ENCODE results near the gene BUB1B. TPM values are rescaled to one million over a fixed set of nuclear protein-coding genes. Genes with fewer than 3 reads are reported as not detected.
"Not testable (repeated sequence)": the region's sequence is repeated elsewhere in the genome, so short reads cannot be mapped to it uniquely, and the experiment has no call there.

The BUB1B gene
- total RNA-seq, 3 donors from 2014 or later (not counting 1 experiment from before 2014, with no cell fraction given): 0.75 to 2.4 (median 1.9) TPM

DNA sequence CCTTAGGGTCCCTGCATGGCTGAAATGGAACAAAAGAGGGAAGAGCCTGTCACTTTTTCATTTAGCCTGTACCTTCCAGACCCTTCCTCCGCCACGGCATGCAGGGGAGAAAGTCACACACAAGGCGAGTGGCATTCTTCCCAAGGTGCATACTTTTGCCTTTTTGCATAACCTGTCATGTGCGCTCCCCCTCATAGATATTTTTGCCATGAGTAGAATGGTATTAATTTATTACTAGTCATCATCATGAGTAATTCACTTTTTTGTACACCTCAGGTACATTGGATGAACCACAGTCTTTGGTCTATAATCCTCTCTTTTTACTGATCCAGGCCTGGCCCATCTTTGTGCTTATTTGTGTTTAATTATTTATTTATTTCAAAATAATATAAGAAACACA, 8.9 kb upstream of the BUB1B start:
- DNase-seq (no peak), ATAC-seq (no peak)
- Histone ChIP-seq H3K27ac (ENCODE audit: low read length) (no peak overlapping the region), H3K9me3 (ENCODE audit: control insufficient read depth, insufficient read depth, low read length) (no peaks in the 10 kb centered on the region), H3K4me1 (ENCODE audit: control insufficient read depth, insufficient read depth, low read length) (no peaks in the 10 kb centered on the region), H3K36me3 (ENCODE audit: control insufficient read depth, insufficient read depth, low read length) (no peaks in the 10 kb centered on the region), H3K4me3 (ENCODE audit: low read length) (no peak overlapping the region), H3K27me3 (ENCODE audit: control insufficient read depth, insufficient read depth, low read length) (no peaks in the 10 kb centered on the region)
- Mint-ChIP-seq H3K27me3 (ENCODE audit: low read depth in 2 of 2) (peaks cover 10 to 17% of the 10 kb centered on the region in 2 donors), H3K36me3 (no peaks in the 10 kb centered on the region), H3K9me3 (no peaks in the 10 kb centered on the region), H3K27ac (no peak overlapping the region), H3K4me3 (no peak overlapping the region), H3K4me1 (no peaks in the 10 kb centered on the region)
- 100% methylated on average over 3 of the region's 4 CpGs for WGBS (ENCODE audit: insufficient coverage)
- intact Hi-C loops (cut with micrococcal nuclease): no loop called here
- no peak for TF ChIP-seq CTCF (IDR thresholded peaks at IDR 0.05)

DNA sequence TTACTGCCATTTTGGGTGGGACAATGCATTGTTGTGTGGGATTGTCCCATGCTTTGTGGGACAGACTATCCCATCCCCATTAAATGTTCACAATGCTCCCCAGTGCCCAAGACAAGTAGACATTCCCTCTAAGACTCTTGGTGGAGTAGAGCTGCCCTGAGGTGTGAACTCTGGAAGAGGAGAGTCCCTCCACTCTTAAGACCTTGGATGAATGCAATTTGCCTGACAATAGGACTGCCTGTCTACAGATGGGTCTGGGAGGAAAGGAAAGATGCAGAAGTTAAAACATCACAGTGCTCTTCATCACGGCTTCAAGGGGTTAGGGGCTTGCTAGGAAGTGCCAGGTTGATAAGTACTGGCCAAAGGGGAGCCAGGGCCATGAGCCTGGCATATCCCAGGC, 6.0 kb upstream of the BUB1B start:
- H3K27me3 ChIP-seq (ENCODE audit: control insufficient read depth, insufficient read depth, low read length); H3K9me3 Mint-ChIP-seq; intact Hi-C loops (cut with micrococcal nuclease); H3K4me1 Mint-ChIP-seq; H3K4me1 ChIP-seq (ENCODE audit: control insufficient read depth, insufficient read depth, low read length); H3K36me3 ChIP-seq (ENCODE audit: control insufficient read depth, insufficient read depth, low read length); H3K36me3 Mint-ChIP-seq; H3K4me3 Mint-ChIP-seq; DNase-seq; ATAC-seq; H3K27ac ChIP-seq (ENCODE audit: low read length); H3K4me3 ChIP-seq (ENCODE audit: low read length); H3K27ac Mint-ChIP-seq; H3K9me3 ChIP-seq (ENCODE audit: control insufficient read depth, insufficient read depth, low read length): not testable (repeated sequence)
- WGBS (ENCODE audit: insufficient coverage): no CpG with 5 or more reads among the region's 1 CpG
- H3K27me3 Mint-ChIP-seq (ENCODE audit: low read depth in 2 of 2): peaks cover 5 to 15% of the 10 kb centered on the region in 2 donors

DNA sequence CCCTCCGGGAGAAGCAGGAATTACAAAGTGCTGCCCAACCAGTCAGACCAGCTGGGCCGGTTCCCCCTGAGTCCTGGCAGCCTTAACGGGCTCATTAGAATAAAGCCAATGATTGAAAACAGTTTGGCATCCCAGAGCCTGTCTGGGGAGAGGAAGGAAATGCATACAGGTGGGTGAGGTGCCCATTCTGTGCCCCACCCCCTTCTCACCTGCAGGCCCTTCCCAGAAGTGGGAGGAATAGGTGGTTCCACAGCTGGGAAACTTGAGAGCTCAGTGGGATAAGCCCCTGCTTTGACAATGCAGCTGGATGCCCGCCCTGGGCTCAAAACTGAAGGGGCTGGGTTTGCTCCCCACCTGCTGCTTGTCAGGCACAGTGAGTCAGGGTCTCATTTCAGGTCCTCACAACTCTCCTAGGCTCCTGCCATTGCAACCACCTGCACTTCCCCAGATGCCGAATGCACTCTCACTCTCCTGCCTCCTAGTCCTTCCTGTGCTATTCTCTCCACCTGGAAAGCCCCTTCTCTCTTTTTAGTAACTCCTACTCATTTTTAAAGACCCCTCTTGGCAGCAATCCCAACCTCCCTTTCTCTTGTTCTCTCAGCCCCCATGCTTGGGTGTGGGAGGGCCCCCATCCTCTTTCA, 5.5 kb upstream of the BUB1B start:
- Histone ChIP-seq H3K27me3 (ENCODE audit: control insufficient read depth, insufficient read depth, low read length) (no peaks in the 10 kb centered on the region), H3K27ac (ENCODE audit: low read length) (no peak overlapping the region), H3K9me3 (ENCODE audit: control insufficient read depth, insufficient read depth, low read length) (no peaks in the 10 kb centered on the region), H3K36me3 (ENCODE audit: control insufficient read depth, insufficient read depth, low read length) (no peaks in the 10 kb centered on the region), H3K4me1 (ENCODE audit: control insufficient read depth, insufficient read depth, low read length) (peaks cover under 1% of the 10 kb centered on the region), H3K4me3 (ENCODE audit: low read length) (no peak overlapping the region)
- DNase-seq: no peak
- Mint-ChIP-seq H3K4me3 (no peak overlapping the region), H3K27me3 (ENCODE audit: low read depth in 2 of 2) (peaks cover 0 to 15% of the 10 kb centered on the region in 2 donors), H3K4me1 (no peaks in the 10 kb centered on the region), H3K36me3 (no peaks in the 10 kb centered on the region), H3K27ac (peak overlapping the region in 1 of 2 donors; percentile 30), H3K9me3 (no peaks in the 10 kb centered on the region)
- 86% methylated on average over 4 of the region's 5 CpGs for WGBS (ENCODE audit: insufficient coverage)
- TF ChIP-seq CTCF (IDR thresholded peaks at IDR 0.05): no peak
- ATAC-seq: no peak
- intact Hi-C loops (cut with micrococcal nuclease): no loop called here

DNA sequence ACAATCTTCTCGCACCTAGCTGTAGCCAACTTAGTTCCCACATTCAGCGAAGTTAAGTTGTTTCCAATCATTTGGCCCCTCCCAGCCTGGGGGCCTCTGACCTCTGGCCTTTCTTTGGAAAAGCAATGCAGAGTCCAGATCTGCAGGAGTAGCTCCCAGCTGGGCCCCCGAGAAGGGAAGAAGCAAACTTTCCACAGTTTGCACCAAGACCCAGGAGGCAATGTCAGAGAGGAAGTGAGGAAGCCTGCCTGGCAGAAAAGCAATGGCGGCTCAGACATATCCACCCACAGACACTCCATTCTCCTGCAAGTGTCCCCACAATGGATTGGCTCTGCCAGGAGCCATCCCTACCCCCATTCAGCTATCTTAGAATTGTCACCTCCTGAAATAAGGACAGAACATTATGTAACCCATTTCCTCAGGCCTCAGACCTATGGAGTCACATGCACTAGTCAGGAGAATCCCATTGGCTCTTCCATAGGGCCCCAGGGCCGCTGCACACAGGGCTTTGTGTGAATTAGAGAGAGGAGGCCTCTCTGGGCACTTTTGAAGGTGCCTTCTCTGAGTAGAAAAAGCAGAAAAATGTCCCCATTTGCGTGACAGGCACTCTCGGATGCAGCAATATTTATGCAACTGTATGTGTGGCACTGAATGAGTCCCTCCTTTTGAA, 3.0 kb upstream of the BUB1B start:
- Histone ChIP-seq H3K27ac (ENCODE audit: low read length) (no peak overlapping the region), H3K36me3 (ENCODE audit: control insufficient read depth, insufficient read depth, low read length) (no peaks in the 10 kb centered on the region), H3K9me3 (ENCODE audit: control insufficient read depth, insufficient read depth, low read length) (no peaks in the 10 kb centered on the region), H3K4me1 (ENCODE audit: control insufficient read depth, insufficient read depth, low read length) (peaks cover 12% of the 10 kb centered on the region), H3K27me3 (ENCODE audit: control insufficient read depth, insufficient read depth, low read length) (no peaks in the 10 kb centered on the region), H3K4me3 (ENCODE audit: low read length) (no peak overlapping the region)
- Mint-ChIP-seq H3K27me3 (ENCODE audit: low read depth in 2 of 2) (peaks cover 0 to 3% of the 10 kb centered on the region in 2 donors), H3K4me1 (no peaks in the 10 kb centered on the region), H3K4me3 (no peak overlapping the region), H3K9me3 (no peaks in the 10 kb centered on the region), H3K27ac (no peak overlapping the region), H3K36me3 (no peaks in the 10 kb centered on the region)
- ATAC-seq (no peak), DNase-seq (no peak)
- no peak for TF ChIP-seq CTCF (IDR thresholded peaks at IDR 0.05)
- intact Hi-C loops (cut with micrococcal nuclease): no loop called here
- 82% methylated on average over 7 of the region's 7 CpGs for WGBS (ENCODE audit: insufficient coverage)

All from natural killer cell (primary cell).